DMS79 (cell line): Measurements from ENCODE around the gene KPNA5.
A peak's percentile ranks its signal among the peaks of the same experiment; 100 is the strongest.
"Not testable (repeated sequence)": the region's sequence is repeated elsewhere in the genome, so short reads cannot be mapped to it uniquely, and the experiment has no call there.

ENCODE experiments used
- DNase-seq: peaks from one replicate; lab custom pipeline; 2025; lab: John Stamatoyannopoulos, UW

KPNA5 gene

GRCh38 chr6:116680880-116681672 lies at the start of gene KPNA5:
Gene KPNA5, plus strand, starts transcription at chr6:116681211. Its CDS starts 124 bp downstream, at chr6:116681335.
- DNase-seq, result peak; percentile 90

DNA sequence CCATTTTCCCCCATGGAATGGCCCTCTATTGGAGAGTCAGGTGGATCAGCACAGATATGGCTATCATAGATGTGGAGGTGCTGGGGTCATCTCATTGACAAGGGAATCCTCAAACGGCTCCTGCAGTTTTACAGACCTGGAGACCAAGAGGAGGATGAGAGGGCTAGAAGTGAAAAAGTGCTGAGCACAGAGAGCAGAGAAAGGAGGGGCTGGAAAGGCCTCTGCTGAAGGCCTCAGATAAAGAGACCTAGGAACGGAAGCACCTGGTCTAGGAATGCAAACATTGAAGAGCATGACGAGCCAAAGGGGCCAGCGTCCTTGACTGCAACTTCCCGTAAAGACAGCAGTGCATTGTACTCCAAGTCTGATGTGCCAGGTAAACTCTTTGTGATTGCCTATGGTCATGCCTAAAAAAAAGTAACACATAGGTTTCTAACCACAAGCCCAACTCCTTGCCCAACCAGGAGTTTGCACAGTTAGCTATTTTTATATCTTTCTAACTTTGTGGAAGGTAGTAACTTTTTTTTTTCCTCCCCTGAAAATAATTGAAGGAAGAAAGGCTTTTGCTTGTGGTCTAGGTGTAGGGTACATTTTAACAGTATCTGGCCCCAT lies 49.5 kb upstream of the KPNA5 start:
- DNase-seq, result no peak

DNA sequence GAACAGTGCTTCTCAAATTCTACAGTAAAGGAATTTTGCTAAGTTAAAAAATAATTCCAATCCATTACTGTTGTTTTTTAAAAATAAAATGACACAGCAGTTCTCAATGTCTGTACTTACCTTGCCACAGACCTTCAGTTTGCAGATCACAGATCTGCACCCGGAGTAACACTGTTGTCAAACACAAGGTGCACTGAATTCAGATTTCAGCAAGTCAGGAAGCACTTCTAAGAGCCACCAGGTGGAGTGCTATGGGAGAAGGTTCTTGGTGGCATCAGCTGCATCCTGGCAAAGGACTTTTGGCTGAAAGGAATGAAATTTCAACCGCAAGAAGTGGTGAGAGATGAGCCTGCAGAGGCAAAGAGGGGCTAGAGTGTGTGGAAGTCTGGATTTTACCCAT lies 47.3 kb upstream of the KPNA5 start:
- DNase-seq, result no peak

DNA sequence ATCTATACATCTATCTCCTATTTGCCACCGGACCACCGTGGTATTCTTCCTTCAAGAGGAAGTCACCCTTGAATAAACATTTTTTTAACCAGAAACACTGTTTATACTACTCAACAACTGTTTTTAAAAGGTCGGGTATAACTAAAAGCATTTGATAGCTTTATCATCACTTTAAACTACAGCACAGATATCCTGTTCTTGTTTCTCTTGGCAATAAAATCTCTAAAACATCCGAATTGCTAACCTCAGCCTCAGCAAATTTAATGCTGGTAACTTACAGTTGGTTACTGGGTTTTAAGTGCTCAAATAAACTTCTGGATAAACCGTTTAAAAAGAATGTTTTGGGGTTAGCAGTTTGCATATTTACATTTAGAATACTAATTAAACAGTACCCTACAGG lies 32.9 kb upstream of the KPNA5 start:
- DNase-seq, result no peak

- DNase-seq, result no peak
Measured at GRCh38 chr6:116649129-116649528, 31.9 kb upstream of the KPNA5 start.

DNA sequence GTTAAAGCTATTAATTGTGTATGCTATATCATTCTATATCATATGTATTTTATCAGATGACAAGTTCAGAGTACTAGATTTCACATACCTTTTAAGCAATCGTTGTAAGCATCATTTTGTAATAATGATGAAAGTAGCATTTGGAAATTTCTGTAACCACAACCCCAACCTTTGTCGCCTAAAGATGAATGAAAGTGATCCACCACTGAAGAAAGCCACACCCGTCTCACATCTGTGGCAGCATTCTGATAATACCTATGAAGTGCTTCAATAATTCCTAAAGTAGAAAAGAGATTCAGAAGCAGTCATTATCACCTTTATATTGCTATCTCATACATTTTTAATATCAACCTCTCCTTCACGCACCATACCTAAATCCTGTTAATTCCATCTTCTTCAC lies 29.1 kb upstream of the KPNA5 start:
- no peak for DNase-seq

GRCh38 chr6:116661594-116661993 lies 19.4 kb upstream of the KPNA5 start:
- DNase-seq, result no peak

DNA sequence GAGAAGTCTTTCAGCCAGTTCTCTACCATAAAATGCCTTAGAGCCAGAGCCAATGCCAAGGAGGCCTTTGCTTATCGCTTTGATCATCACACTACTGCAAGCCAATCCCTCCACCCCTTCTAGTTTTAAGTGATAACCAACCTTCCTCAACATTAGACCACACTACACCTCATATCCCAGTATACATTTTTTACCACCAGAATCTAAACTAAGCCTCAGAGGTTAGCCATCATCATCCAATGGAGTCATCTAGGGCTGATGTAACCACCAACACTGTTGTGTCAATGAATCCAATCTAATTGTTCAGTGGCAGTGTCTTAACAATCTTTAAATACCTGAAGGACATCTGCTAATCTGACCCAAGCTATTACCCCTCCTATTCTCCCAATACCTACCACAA lies 18.8 kb upstream of the KPNA5 start:
- DNase-seq, result no peak

DNA sequence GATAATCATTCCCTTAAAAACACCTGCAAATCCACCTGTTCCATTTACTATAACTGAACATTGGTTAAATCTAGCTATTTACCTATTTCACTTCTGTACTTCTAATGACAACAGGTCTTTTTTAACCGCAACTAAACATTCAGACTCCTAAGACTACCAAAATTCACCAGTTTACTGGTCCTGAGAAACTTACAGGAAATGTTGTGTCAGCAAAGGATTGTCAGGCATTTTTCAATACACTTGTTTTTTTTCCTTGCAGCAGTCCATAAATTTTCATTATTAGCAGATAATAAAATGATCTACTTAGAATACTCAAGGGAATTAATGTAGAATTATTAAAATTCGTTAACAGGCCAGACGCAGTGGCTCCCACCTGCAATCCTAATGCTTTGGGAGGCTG lies 17.7 kb upstream of the KPNA5 start:
- no peak for DNase-seq

GRCh38 chr6:116664169-116664568 lies 16.8 kb upstream of the KPNA5 start:
- not testable (repeated sequence) for DNase-seq

DNA sequence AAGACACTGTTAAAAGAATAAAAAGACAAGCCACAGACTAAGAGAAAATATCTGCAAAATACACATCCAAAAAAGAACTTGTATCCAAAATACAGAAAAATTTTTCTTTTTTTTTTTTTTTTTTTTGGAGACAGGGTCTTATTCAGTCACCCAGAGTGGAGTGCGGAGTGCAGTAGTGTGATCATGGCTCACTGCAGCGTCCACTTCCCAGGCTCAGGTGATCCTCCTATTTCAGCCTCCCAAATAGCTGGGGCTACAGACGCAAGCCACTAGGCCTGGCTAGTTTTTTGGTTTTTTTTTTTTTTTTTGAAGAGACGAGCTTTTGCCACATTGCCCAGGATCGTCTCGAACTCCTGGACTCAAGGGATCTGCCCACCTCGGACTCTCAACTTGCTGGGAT lies 15.5 kb upstream of the KPNA5 start:
- DNase-seq, result no peak

DNA sequence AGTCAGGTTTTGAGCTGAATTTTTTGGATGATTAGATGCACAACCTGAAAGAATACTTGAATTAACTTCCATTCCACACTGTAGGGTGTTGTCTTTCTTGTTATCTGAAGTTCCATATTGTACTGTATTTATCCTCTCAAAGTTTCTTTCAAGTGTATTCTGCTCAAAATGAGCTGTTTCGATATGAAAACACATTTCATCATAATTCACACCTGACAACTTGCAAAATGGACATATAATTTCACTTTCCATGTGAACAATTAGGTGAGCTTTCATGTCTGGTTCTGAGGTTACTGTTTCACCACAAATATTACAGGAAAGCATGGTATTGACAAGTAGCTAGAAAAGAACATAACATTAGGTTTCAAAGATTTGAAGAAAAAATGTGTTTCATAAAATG lies 14.1 kb upstream of the KPNA5 start:
- no peak for DNase-seq

GRCh38 chr6:116667623-116668022 lies 13.4 kb upstream of the KPNA5 start:
- DNase-seq, result peak; percentile 15

GRCh38 chr6:116672306-116672705 lies 8.7 kb upstream of the KPNA5 start:
- no peak for DNase-seq

DNA sequence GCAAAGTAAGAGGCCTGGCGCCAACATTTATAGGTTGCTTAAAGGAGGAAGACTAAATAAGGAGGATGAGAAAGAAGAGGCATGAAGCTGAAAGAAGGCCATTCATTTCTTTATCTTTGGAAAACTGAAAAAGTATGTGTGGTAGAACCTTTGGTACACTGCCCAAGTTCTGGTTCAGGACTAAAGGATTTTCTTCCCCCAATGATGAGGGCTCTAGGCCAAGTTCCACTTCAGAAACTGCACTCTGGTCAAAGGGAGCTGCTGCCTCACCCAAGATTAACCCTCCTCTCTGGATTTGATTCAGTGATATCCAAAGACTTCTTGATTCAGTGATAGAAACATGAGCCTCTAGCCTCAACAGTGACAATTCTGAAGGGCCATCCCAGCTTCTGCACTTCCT lies 5.0 kb upstream of the KPNA5 start:
- no peak for DNase-seq

DNA sequence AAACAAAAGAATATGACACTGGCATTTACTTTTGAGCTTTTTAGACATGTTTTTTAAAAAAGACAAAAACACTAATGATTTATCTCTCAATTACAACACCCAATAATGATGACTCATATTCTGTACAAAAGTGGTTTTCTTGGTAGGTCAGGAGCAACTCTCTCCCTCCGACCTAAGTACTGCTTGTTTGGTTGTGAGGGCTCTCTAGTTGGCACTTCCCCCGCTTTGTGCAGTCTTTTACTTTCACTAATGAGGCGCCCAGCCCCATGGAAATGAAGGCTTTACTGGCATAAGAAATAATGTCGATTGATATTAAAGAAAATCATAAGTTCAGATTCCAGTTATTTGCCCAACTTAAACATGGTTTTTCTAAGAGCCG lies 1.3 kb downstream of the KPNA5 start:
- DNase-seq, result peak; percentile 44

GRCh38 chr6:116685437-116685993 lies 4.5 kb downstream of the KPNA5 start:
- DNase-seq, result no peak

GRCh38 chr6:116686475-116687101 lies 5.6 kb downstream of the KPNA5 start:
- not testable (repeated sequence) for DNase-seq

DNA sequence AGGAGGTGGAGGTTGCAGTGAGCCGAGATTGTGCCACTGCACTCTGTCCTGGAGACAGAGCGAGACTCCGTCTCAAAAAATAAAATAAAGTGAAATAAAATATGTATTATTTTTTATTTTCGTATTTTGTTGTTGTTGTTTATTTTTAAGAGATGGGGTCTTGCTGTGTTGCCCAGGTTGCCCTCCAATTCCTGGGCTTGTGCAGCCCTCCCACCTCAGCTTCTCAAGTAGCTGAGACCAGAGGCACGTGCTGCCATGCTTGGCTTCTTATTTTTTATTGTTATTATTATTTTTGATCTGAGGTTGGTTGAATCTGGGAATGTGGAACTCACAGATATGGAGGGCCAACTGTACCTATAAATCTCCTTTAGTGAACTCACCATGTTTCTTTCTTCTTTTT lies 10.1 kb downstream of the KPNA5 start:
- no peak for DNase-seq

GRCh38 chr6:116692873-116693272 lies 11.9 kb downstream of the KPNA5 start:
- DNase-seq, result not testable (repeated sequence)

DNA sequence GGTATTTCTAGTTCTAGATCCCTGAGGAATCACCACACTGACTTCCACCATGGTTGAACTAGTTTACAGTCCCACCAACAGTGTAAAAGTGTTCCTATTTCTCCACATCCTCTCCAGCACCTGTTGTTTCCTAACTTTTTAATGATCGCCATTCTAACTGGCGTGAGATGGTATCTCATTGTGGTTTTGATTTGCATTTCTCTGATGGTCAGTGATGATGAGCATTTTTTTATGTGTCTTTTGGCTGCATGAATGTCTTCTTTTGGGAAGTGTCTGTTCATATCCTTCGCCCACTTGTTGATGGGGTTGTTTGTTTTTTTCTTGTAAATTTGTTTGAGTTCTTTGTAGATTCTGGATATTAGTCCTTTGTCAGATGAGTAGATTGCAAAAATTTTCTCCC lies 12.3 kb downstream of the KPNA5 start:
- not testable (repeated sequence) for DNase-seq

DNA sequence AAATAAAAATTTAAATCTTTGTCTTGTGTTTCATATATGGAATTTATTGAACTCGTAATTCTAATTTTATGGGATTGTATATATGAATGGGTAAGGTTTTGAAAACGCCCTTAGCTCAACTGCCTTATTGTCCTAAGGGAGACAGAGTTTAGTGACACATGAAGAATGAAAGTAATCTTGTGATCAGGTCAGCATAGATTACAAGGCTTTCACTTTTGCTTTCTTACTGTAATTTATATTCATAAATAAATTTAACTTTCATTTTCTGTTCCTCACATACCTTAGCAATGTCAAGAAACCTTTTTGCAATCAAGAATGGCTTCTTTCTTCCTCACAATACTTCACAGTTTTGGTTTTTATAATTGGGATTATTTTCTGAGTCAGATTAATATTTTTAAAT lies 14.4 kb downstream of the KPNA5 start:
- DNase-seq, result no peak

- DNase-seq, result no peak
Measured at GRCh38 chr6:116697480-116697879, 16.5 kb downstream of the KPNA5 start.
